ENCODE measurements around the gene DDX20. TPM values are rescaled to one million over a fixed set of nuclear protein-coding genes. Genes with fewer than 3 reads are reported as not detected.

The DDX20 gene
- total and polyA plus RNA-seq, 2 of the 8 experiments (the other 6 are each of a cell fraction or from before 2014, with no cell fraction given), result 7.5 to 24.7 TPM

DNA sequence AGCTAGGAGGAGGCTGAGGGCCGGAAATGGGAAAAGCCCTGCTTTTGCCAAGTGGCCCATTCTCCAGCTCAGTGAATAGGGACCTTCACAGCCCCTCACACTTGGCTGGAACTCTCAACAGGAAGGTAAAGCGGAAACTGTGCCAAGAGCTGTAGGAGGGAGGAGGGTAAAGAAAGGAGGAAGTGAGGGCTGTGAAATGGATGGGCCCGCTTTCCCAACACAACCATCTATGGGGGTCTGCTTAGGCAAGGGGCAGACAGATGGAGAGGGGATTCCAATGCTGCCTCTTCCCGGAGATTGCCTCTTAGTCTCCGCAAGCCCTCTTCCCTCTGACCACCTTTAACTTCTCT lies 21.7 kb upstream of the DDX20 start:
- no peak overlapping the region for H2BK12ac ChIP-seq (ENCODE audit: low read depth, low read length)
- 94% methylated on average over 5 of the region's 5 CpGs; no CpG with 5 or more reads in 1 of the 2 experiments for WGBS, 2 experiments (ENCODE audit: extremely low coverage in 1 of 2, insufficient coverage in 1 of 2, insufficient read length in 1 of 2, insufficient replicate concordance in 2 of 2, low coverage in 1 of 2, low lambda C conversion rate in 2 of 2, missing lambda C conversion rate in 1 of 2)
- FAIRE-seq, result no peak
- no peak overlapping the region for H4K8ac ChIP-seq (ENCODE audit: extremely low read depth, insufficient read depth, low read length)
- no peak overlapping the region for H3K18ac ChIP-seq (ENCODE audit: extremely low read depth, low read length)
- no peak overlapping the region for H2BK120ac ChIP-seq (replicated peaks; ENCODE audit: low read depth, low read length)
- H3K36me3 ChIP-seq (ENCODE audit: control insufficient read depth in 2 of 4, insufficient read depth in 4 of 4, low read length in 3 of 4), result peaks cover 0 to 3% (median 1%) of the 10 kb centered on the region in 4 experiments; a peak in 3 of 8 replicates
- no peak overlapping the region for H3K14ac ChIP-seq (ENCODE audit: insufficient read length)
- H3K79me1 ChIP-seq (ENCODE audit: low read depth, low read length), result peaks cover 15% of the 10 kb centered on the region
- no peak overlapping the region for H2BK20ac ChIP-seq (ENCODE audit: low read length)
- no peak for TF ChIP-seq POLR2AphosphoS5 (IDR thresholded peaks at IDR 0.05; ENCODE audit: low read depth, low read length)
- TF ChIP-seq CBX5 (IDR thresholded peaks at IDR 0.05; ENCODE audit: low read depth, low read length), result no peak
- no peak for TF ChIP-seq KDM5A (IDR thresholded peaks at IDR 0.05; ENCODE audit: low read length)
- TF ChIP-seq, protein P1, sequence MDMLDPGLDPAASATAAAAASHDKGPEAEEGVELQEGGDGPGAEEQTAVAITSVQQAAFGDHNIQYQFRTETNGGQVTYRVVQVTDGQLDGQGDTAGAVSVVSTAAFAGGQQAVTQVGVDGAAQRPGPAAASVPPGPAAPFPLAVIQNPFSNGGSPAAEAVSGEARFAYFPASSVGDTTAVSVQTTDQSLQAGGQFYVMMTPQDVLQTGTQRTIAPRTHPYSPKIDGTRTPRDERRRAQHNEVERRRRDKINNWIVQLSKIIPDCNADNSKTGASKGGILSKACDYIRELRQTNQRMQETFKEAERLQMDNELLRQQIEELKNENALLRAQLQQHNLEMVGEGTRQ (IDR thresholded peaks at IDR 0.05; ENCODE audit: low read length), result no peak
- TF ChIP-seq SIN3A (conservative IDR thresholded peaks at IDR 0.05 in 1 of 2, IDR thresholded peaks at IDR 0.05 in 1 of 2; ENCODE audit: low read depth in 1 of 2, low read length in 2 of 2), result no peak
- TF ChIP-seq EZH2 (IDR thresholded peaks at IDR 0.05; ENCODE audit: low read depth, low read length, severe bottlenecking), result no peak
- TF ChIP-seq TBP (IDR thresholded peaks at IDR 0.05; ENCODE audit: low read depth, low read length), result no peak
- TF ChIP-seq RXRA (IDR thresholded peaks at IDR 0.05; ENCODE audit: insufficient read depth, low read depth, low read length), result no peak
- DNase-seq (ENCODE audit: low read depth in 1 of 2, low spot score in 2 of 2), result no peak
- no peak overlapping the region for H3K4me3 ChIP-seq (ENCODE audit: extremely low read depth in 1 of 4, insufficient read depth in 2 of 4, low read depth in 3 of 4, low read length in 4 of 4)
- peaks cover 0 to 61% of the 10 kb centered on the region in 2 experiments; a peak in 3 of 4 replicates for H3K79me2 ChIP-seq (ENCODE audit: control insufficient read depth in 1 of 2, insufficient read depth in 2 of 2, low read length in 2 of 2)
- CTCF ChIA-PET (ENCODE audit: partially characterized antibody), result interaction anchor here (0.9 to 42.0 kb wide), 6 partner anchors 4 to 282 kb away, joined by 3 to 1070 read pairs (median 3); partner anchors contain the start of genes DDX20 and INKA2
- no peak overlapping the region for H2BK15ac ChIP-seq (ENCODE audit: low read length)
- no peak overlapping the region for H3K4me2 ChIP-seq (ENCODE audit: insufficient read depth in 1 of 2, low read depth in 2 of 2, low read length in 2 of 2)
- POLR2A ChIA-PET (ENCODE audit: partially characterized antibody), result interaction anchor here (1.0 to 19.0 kb wide), 2 partner anchors 13 to 15 kb away, joined by 5 to 343 read pairs; no protein-coding TSS in a partner anchor
- no peak overlapping the region for H2BK5ac ChIP-seq (ENCODE audit: low read depth, low read length)
- H4K5ac ChIP-seq (ENCODE audit: insufficient read length, low read depth, low read length), result no peak overlapping the region
- H3K27ac ChIP-seq (ENCODE audit: low read depth, low read length), result no peak overlapping the region
- H2AFZ ChIP-seq (ENCODE audit: low read length), result no peak overlapping the region
- no peak overlapping the region for H3K23ac ChIP-seq (ENCODE audit: insufficient read length)
- H3K9ac ChIP-seq (replicated peaks in 1 of 4; ENCODE audit: extremely low read depth in 1 of 4, low read depth in 3 of 4, low read length in 3 of 4), result no peak overlapping the region
- H3K23me2 ChIP-seq (ENCODE audit: low read depth, low read length), result peaks cover 7% of the 10 kb centered on the region; the same call in 1 of the 2 replicates
- H4K91ac ChIP-seq (replicated peaks; ENCODE audit: insufficient read length, low read length), result no peak overlapping the region
- H3K4me1 ChIP-seq (replicated peaks in 1 of 4; ENCODE audit: control insufficient read depth in 3 of 4, insufficient read depth in 4 of 4, low read length in 3 of 4), result peaks cover 19 to 36% (median 28%) of the 10 kb centered on the region in 4 experiments
- H3K4ac ChIP-seq (replicated peaks; ENCODE audit: insufficient read length, low read depth, low read length), result no peak overlapping the region
- H3K9me3 ChIP-seq (ENCODE audit: insufficient read depth in 2 of 2, low read depth in 1 of 2, low read length in 1 of 2), result no peaks in the 10 kb centered on the region
- no peak overlapping the region for H3K56ac ChIP-seq (replicated peaks; ENCODE audit: insufficient read length, low read depth, low read length)
- peak overlapping the region; percentile 16; the same call in 1 of the 2 replicates for H2AK5ac ChIP-seq (ENCODE audit: low read depth, low read length)
- no peaks in the 10 kb centered on the region; a peak in 1 of 7 replicates for H3K27me3 ChIP-seq (replicated peaks in 1 of 4; ENCODE audit: control insufficient read depth in 3 of 4, extremely low read depth in 1 of 4, insufficient read depth in 3 of 4, low read length in 3 of 4)
- H4K20me1 ChIP-seq (replicated peaks in 1 of 2; ENCODE audit: control insufficient read depth in 1 of 2, insufficient read depth in 2 of 2, low read length in 2 of 2), result peaks cover 3 to 10% of the 10 kb centered on the region in 2 experiments
